Peyer's patch (tissue), 4 donors: ENCODE data around the gene DAPK1. TPM values are rescaled to one million over a fixed set of nuclear protein-coding genes. Genes with fewer than 3 reads are reported as not detected.

ENCODE experiments used
- DNase-seq, 3 donors: peaks; one replicate each; pipeline ENCODE4 v3.0.0-alpha.2; 2017 to 2019
- H3K27ac ChIP-seq, 4 donors: fragments of 200-600 bp; sonication (generic); one replicate each; pipeline ENCODE4 v1.5.1; 2016 to 2019
- H3K27me3 ChIP-seq, 2 donors: fragments of 200-600 bp; sonication (generic); one replicate each; pipeline ENCODE4 v1.5.1; 2019
- H3K36me3 ChIP-seq, 3 donors: fragments of 200-600 bp; sonication (generic); one replicate each; pipeline ENCODE4 v1.5.1; 2016 to 2019
- H3K4me1 ChIP-seq, 4 donors: fragments of 200-600 bp; sonication (generic); one replicate each; pipeline ENCODE4 v1.5.1; 2016 to 2019
- H3K4me3 ChIP-seq, 4 donors: fragments of 200-600 bp; sonication (generic); 1 replicate in 3 of 4; 2 replicates in 1 of 4; pipeline ENCODE4 v1.5.1; 2016 to 2019; ENCODE audit warnings: mild to moderate bottlenecking in 1 of 4
- H3K9me3 ChIP-seq, 4 donors: fragments of 200-600 bp; sonication (generic); one replicate each; pipeline ENCODE4 v1.5.1; 2016 to 2019; ENCODE audit warnings: mild to moderate bottlenecking in 1 of 4
- CTCF ChIP-seq, 6 experiments: fragments of 450-650 bp in 4 of 6; fragments of 200-600 bp in 2 of 6; sonication (generic) in 1 of 6; IDR thresholded peaks; one replicate each; pipeline ENCODE4 v1.5.1; 2017 to 2019; ENCODE audit warnings: antibody characterized with exemption in 6 of 6, mild to moderate bottlenecking in 3 of 6, moderate library complexity in 1 of 6
- POLR2A ChIP-seq, 2 donors: fragments of 450-650 bp; IDR thresholded peaks; one replicate each; pipeline ENCODE4 v1.5.1; 2017; ENCODE audit warnings: antibody characterized with exemption in 2 of 2, mild to moderate bottlenecking in 2 of 2, moderate library complexity in 2 of 2
- total RNA-seq, 4 donors: library from RNA; depleted of rRNA; stranded (reverse); fragments of >200 nt; gene quantifications; one replicate each; pipeline ENCODE4 v1.1.0, GENCODE V29; 2016

Gene DAPK1
- total RNA-seq, 4 donors from 2014 or later = 45.4 to 96.4 (median 77.2) TPM

DNA sequence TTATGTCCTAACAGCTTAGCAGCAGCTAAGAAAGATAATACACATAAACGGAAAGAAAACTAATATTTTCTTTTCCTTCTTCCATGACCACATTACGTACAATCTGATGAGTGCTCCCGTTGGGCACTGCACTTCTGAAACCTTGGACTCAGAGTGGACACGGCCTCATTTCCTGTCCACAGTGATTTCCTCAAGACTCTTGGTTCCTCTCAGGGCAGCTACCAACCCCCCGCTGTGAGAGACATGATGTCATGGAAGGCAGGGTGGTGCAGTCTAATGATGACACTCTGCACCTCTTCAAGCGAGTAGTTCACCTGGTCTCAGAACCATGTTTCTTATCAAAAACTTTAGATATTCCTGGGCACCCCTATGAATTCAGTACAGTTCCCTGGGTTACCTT lies 159.5 kb downstream of the DAPK1 start:
- no peak for TF ChIP-seq POLR2A (IDR thresholded peaks at IDR 0.05)
- no peak for TF ChIP-seq CTCF (IDR thresholded peaks at IDR 0.05)
- DNase-seq = no peak
- Histone ChIP-seq H3K27me3 (no peaks in the 10 kb centered on the region), H3K27ac (no peak overlapping the region), H3K9me3 (no peaks in the 10 kb centered on the region), H3K4me3 (no peak overlapping the region), H3K4me1 (no peaks in the 10 kb centered on the region), H3K36me3 (peaks cover 0 to 25% (median 0%) of the 10 kb centered on the region in 3 donors)

DNA sequence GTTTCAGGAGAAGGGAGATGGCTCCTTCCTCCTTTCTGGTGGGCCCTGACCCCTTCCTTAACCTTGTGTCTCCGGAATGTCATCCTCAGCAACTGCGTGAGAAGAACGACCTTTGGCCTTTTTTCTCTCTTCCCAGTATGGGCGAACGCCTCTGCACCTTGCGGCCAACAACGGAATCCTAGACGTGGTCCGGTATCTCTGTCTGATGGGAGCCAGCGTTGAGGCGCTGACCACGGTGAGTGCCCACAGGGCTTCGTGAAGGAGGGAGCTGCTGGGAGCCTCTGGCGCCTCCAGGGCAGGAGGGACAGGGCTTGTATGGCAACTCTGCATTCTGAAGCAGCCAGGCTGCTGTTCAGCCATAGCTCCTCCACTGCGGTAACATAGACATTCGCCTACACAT lies 160.2 kb downstream of the DAPK1 start:
- no peak for TF ChIP-seq CTCF (IDR thresholded peaks at IDR 0.05)
- no peak for TF ChIP-seq POLR2A (IDR thresholded peaks at IDR 0.05)
- H3K27ac ChIP-seq = no peak overlapping the region
- no peaks in the 10 kb centered on the region for H3K9me3 ChIP-seq
- no peaks in the 10 kb centered on the region for H3K4me1 ChIP-seq
- H3K4me3 ChIP-seq = no peak overlapping the region
- no peak for DNase-seq
- no peaks in the 10 kb centered on the region for H3K27me3 ChIP-seq
- H3K36me3 ChIP-seq = peaks cover 0 to 25% (median 0%) of the 10 kb centered on the region in 3 donors

GRCh38 chr9:87658511-87658910 lies 160.8 kb downstream of the DAPK1 start:
- no peak for TF ChIP-seq POLR2A (IDR thresholded peaks at IDR 0.05)
- TF ChIP-seq CTCF (IDR thresholded peaks at IDR 0.05) = no peak

DNA sequence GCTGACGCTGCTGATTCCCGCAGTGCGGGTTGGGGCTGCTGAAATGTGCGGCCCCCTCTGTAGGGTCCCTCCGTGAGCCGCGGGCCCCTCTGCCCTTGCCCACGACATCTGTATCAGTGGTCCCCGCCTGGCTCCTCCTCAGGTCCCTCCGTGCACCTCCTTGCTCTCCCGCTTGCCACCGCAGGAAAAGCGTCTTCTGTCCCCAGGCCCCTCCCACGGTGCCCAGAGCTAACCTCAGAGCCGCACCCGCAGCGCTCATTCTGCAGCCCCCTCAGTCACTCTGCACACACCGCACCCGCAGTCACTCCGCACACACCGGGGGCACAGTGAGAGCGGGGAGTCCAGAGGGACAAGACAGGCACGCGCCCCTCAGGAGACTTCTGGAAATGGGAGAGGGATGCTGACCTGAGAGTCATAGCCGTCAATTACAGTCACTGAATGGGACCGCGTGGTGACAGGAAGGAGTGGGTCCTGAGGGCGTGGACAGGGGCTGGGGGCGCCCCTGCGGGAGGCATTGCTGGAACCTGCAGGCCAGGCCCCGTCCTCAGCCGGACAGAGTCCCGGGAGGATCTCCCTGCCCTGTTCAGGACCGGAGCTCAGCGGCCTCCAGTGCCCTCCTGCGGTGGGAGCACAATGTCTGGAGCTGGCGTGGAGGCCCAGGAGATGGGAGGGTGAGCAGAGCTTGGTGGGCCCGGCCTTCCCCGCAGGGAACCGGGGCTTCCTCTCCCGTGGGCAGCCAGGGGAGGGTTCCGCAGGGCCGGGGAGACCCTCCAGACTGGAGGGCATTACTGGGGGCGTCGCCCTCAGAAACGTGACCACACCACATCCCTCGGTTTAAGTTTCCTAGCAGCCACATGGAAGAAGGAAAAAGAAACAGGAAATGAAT lies 162.1 kb downstream of the DAPK1 start:
- H3K27ac ChIP-seq = no peak overlapping the region
- no peaks in the 10 kb centered on the region for H3K9me3 ChIP-seq
- no peaks in the 10 kb centered on the region for H3K4me1 ChIP-seq
- no peak for TF ChIP-seq CTCF (IDR thresholded peaks at IDR 0.05)
- no peak for TF ChIP-seq POLR2A (IDR thresholded peaks at IDR 0.05)
- no peak overlapping the region for H3K4me3 ChIP-seq
- DNase-seq = no peak
- peaks cover 0 to 25% (median 0%) of the 10 kb centered on the region in 3 donors for H3K36me3 ChIP-seq
- no peaks in the 10 kb centered on the region for H3K27me3 ChIP-seq

More at GRCh38 chr9:87658511-87658910, 160.8 kb downstream of the DAPK1 start:
- Histone ChIP-seq H3K27ac (no peak overlapping the region), H3K27me3 (no peaks in the 10 kb centered on the region), H3K36me3 (peaks cover 0 to 25% (median 0%) of the 10 kb centered on the region in 3 donors), H3K4me3 (no peak overlapping the region), H3K4me1 (no peaks in the 10 kb centered on the region), H3K9me3 (no peaks in the 10 kb centered on the region)
- DNase-seq = no peak

DNA sequence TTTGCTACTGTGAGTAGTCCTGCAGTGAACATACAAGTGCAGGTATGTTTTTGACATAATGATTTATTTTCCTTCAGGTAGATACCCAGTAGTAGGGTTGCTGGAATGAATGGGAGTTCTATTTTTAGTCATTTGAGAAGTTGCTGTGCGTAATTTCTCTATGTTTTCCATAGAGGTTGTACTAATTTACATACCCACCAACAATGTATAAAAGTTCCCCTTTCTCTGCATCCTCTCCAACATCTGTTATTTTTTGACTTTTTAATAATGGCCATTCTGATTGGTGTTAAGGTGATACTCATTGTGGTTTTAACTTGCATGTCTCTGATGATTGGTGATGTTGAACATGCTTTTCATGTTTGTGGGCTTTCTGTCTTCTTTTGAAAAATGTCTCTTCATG lies 163.6 kb downstream of the DAPK1 start:
- Histone ChIP-seq H3K27me3 (no peaks in the 10 kb centered on the region), H3K4me3 (no peak overlapping the region), H3K4me1 (no peaks in the 10 kb centered on the region), H3K27ac (no peak overlapping the region), H3K9me3 (no peaks in the 10 kb centered on the region), H3K36me3 (peaks cover 0 to 18% (median 0%) of the 10 kb centered on the region in 3 donors)
- TF ChIP-seq CTCF (IDR thresholded peaks at IDR 0.05) (no peak), POLR2A (IDR thresholded peaks at IDR 0.05) (no peak)
- DNase-seq = no peak
